Neural cell (in vitro differentiated cells): ENCODE data around the gene LECT2.

Experiments used
- EZH2 ChIP-seq: fragments of 200-600, 300-800 bp; shearing (Covaris generic), sonication (generic); IDR thresholded peaks from 2 replicates; pipeline ENCODE4 v1.6.1; 2014; ENCODE audit warnings: antibody characterized with exemption, low read length, borderline replicate concordance, mild to moderate bottlenecking; ENCODE audit not compliant: insufficient read depth, poor library complexity, severe bottlenecking
- TF ChIP-seq, protein P1 (sequence below): fragments of 450-650 bp; IDR thresholded peaks from 2 replicates; pipeline ENCODE4 v1.5.1; 2014; ENCODE audit warnings: antibody characterized with exemption, mild to moderate bottlenecking, moderate library complexity; ENCODE audit not compliant: poor library complexity, severe bottlenecking

- TF ChIP-seq, protein P1, sequence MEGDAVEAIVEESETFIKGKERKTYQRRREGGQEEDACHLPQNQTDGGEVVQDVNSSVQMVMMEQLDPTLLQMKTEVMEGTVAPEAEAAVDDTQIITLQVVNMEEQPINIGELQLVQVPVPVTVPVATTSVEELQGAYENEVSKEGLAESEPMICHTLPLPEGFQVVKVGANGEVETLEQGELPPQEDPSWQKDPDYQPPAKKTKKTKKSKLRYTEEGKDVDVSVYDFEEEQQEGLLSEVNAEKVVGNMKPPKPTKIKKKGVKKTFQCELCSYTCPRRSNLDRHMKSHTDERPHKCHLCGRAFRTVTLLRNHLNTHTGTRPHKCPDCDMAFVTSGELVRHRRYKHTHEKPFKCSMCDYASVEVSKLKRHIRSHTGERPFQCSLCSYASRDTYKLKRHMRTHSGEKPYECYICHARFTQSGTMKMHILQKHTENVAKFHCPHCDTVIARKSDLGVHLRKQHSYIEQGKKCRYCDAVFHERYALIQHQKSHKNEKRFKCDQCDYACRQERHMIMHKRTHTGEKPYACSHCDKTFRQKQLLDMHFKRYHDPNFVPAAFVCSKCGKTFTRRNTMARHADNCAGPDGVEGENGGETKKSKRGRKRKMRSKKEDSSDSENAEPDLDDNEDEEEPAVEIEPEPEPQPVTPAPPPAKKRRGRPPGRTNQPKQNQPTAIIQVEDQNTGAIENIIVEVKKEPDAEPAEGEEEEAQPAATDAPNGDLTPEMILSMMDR, result no peak
- TF ChIP-seq EZH2, result no peak
These were observed 18.7 kb upstream of the LECT2 start for GRCh38 chr5:135973323-135974020.
